Loucy (cell line): ENCODE measurements around the gene NAXE.

ENCODE experiments used
- CTCF ChIP-seq: fragments of 200-600 bp; sonication (generic); conservative IDR thresholded peaks from 2 replicates; pipeline ENCODE4 v1.5.1; 2014; ENCODE audit warnings: mild to moderate bottlenecking, antibody characterized with exemption, low read length
- EZH2phosphoT487 ChIP-seq: fragments of 200-600 bp; IDR thresholded peaks from 2 replicates; pipeline ENCODE4 v1.6.1; 2018; ENCODE audit warnings: antibody characterized with exemption, mild to moderate bottlenecking, moderate library complexity, borderline replicate concordance

DNA sequence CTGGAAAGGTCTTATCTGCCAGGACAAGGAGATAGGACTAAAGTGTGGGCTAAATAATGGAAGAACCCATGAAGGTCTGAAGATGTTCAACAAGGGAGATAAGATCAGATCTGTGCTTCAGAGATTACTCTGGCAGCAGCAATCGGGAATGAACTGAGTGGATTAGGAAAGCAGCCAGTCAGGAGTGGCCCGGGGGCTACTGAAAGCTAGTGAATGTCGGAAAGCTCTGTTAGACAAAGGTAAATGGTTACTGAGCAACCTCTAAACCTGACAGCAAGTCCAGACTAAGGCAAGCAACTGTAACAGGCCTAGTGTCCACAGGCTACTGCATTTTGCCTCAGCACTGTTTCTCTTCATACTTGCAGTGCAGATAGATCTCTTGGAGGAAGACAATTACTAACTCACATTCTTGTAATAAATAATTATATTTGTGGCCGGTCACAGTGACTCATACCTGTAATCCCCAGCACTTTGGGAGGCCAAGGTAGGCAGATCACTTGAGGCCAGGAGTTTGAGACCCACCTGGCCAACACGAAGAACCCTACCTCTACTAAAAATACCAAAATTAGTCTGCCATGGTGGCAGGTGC is 31.7 kb upstream of the NAXE start:
- TF ChIP-seq CTCF: no peak
- TF ChIP-seq EZH2phosphoT487: no peak
